ENCODE data around the gene GRM7. TPM values are rescaled to one million over a fixed set of nuclear protein-coding genes. Genes with fewer than 3 reads are reported as not detected.

Gene GRM7
- polyA plus RNA-seq, 4 donors, result 1.9 to 2.2 (median 2.2) TPM

GRCh38 chr3:7211740-7212139 is 350.8 kb downstream of the GRM7 start:
- DNase-seq (ENCODE audit: low read depth in 4 of 4, low spot score in 3 of 4), result no peak

- DNase-seq (ENCODE audit: low read depth in 4 of 4, low spot score in 3 of 4), result no peak
These were observed 354.8 kb downstream of the GRM7 start for GRCh38 chr3:7215706-7216105.

GRCh38 chr3:7226393-7226792 is 365.5 kb downstream of the GRM7 start:
- no peak for DNase-seq (ENCODE audit: low read depth in 4 of 4, low spot score in 3 of 4)

GRCh38 chr3:7238565-7239295 is 377.8 kb downstream of the GRM7 start:
- no peak for DNase-seq (ENCODE audit: low read depth in 4 of 4, low spot score in 3 of 4)

GRCh38 chr3:7241584-7242302 is 380.8 kb downstream of the GRM7 start:
- DNase-seq (ENCODE audit: low read depth in 4 of 4, low spot score in 3 of 4), result no peak

DNA sequence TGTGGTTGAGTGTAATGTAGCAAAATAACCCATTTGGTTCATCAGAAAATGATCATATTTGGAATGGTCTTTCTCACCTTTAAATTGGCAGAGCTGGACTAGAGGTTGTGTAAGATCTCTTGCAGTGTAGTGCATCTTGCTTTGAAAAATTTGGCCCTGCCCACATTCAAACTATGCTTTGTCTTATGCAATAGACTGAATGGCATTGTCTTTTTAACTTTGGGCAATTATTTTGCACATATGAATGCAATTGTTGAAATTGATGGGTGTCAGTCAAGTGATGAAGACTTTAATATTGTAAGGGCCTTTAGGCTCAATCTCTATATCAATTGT is 381.4 kb downstream of the GRM7 start:
- no peak for DNase-seq (ENCODE audit: low read depth in 4 of 4, low spot score in 3 of 4)

- DNase-seq (ENCODE audit: low read depth in 4 of 4, low spot score in 3 of 4), result no peak
These were observed 388.7 kb downstream of the GRM7 start for GRCh38 chr3:7249493-7250076.

DNA sequence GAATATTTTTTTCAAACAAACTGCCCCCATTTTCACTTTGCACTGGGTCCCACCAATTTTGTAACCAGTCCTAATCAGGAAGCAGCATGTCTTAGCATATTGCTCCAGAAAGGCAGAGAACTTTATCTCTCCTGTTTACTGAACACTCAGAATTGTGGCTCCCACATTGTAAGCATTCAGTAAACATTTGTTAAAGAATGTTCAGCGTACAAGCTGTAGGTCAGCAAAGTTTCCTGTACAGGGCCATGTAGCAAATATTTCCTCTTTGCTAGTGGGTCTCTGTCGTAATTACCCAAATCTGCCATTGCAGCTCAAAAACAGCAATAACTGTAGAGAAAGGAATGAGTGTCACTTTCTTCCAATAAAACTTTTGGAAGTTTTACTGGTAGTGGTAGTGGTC is 393.3 kb downstream of the GRM7 start:
- DNase-seq (ENCODE audit: low read depth in 4 of 4, low spot score in 3 of 4), result no peak

- no peak for DNase-seq (ENCODE audit: low read depth in 4 of 4, low spot score in 3 of 4)
These were observed 400.1 kb downstream of the GRM7 start for GRCh38 chr3:7260975-7261374.

DNA sequence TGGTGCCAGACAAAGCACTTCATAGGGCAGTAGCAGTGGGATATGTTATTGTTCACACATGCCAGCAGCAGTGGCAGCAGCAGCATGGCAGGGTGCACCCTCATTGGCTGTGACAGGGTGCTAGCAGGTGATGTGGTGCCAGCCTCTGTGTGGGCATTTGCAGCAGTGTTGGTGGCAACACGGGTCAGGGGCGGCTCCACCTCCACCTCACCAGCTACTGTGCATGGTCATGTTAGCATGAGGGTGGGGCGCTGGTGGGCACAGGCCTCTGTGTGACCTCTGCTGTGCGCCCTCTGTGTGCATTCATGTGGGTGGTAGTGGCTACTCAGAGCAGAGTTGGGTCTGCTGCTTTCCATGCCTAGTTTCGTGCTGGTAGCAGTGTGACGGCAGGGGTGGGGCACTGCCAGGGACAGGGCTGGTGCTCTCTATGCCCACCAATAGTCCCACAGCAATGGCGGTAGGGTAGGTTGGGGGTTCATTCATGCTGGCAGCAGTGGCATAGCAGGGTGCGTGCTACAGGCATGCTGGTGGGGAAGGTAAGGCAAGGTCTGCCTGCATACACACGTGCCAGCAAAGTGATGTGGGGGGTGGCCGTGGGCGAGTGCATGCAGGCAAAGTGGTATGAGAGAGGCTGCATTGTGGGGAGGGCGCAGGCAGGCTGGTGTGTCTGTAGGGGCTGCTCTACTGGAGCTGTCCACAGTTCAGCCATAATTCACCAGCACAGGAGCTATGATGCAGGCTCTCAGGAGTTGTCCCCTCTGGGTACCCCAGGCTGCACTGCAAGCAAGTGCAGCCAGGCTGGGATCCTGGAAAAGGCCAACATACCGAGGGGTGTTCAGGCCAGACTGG is 402.7 kb downstream of the GRM7 start:
- no peak for DNase-seq (ENCODE audit: low read depth in 4 of 4, low spot score in 3 of 4)

GRCh38 chr3:7264196-7264526 is 403.2 kb downstream of the GRM7 start:
- DNase-seq (ENCODE audit: low read depth in 4 of 4, low spot score in 3 of 4), result no peak

DNA sequence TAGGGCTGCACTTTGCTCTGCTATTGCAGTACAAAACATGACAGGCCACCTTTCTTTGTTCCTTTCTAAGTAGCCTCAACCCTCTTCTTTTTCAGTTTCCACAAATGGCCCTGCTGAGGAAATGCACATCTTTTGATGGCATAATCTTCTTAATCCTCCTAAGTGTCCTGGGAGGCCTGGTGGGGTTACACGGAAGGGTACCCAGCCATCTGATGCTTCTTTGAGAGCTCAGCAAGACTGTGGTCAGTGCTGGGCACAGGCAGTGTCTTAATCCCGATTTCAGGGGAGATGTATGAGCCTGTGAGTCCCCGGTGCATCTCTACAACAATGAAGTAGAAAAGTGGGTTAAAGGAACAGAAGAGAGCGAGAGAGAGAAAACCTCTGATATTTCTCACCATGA is 404.8 kb downstream of the GRM7 start:
- DNase-seq (ENCODE audit: low read depth in 4 of 4, low spot score in 3 of 4), result no peak

DNA sequence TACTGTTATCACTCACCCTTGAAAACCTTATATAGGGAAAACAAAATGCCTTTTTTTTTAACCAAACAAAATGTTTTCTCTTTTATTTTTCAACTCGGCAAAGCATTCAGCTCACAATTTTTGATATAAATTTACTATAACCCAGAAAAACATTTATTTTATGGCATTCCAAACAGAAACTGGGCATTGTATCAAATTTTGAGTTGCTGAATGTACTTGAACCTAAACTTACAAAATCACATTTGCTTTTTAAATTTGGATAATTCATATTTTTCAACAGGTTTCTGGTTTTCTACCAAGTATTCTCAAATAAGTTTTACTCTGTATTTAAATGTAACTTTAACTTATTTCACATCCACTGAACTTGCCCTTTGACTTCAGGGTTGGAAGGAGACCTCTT is 405.6 kb downstream of the GRM7 start:
- no peak for DNase-seq (ENCODE audit: low read depth in 4 of 4, low spot score in 3 of 4)

DNA sequence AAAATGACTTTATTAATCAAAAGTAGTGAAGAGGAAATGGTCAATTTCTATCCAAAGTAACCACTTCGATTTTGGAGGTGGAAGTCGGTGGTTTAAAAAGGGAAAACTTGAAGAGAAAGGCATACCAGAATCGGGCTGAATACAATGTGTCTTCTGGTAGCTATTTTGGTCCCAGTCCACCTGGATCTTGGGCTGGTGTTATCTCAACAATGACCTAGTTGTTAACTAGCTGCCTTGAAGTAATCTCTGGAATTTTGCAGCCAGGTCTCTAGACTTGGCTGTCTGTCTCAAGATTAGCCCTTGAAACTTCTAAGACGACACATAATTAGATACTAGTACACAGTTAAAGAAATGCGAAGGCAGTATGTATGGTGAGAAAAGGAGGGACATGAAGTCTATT is 409.8 kb downstream of the GRM7 start:
- no peak for DNase-seq (ENCODE audit: low read depth in 4 of 4, low spot score in 3 of 4)

DNA sequence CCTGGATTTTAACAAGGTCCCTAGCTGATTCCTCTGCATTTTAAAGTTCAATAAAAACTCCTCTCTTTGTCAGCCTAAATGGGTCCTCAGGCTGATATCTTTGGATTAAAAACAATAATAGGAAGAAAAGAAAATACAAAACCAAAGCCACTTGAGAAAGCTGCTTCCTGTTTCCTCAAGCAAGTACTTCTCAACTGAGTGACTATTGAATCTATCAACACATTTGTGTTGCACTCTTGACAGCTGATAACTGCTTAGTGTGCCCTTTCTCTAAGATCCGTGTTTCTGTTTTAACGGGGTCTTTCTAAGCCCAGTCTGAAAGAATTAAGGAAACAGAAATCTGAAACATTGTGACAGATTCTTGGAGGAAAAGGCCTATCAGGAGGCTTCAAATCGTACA is 410.7 kb downstream of the GRM7 start:
- DNase-seq (ENCODE audit: low read depth in 4 of 4, low spot score in 3 of 4), result no peak

DNA sequence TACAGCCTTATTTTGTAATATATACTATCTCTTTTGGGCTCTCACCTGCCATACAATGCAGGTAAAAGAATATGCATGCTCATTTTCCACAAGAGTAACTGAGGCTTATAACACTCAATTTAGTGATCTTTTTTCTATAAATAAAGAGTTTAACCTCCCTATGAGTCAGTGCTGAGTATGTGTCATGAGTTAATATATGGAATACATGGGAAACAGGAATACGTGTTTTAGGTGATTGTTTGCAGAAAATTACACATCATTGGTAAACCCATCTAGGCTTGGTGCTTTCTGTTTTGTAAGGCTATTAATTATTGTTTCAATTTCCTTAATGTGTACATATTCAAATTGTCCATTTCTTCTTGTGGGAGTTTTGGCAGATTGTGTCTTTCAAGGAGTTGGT is 411.3 kb downstream of the GRM7 start:
- DNase-seq (ENCODE audit: low read depth in 4 of 4, low spot score in 3 of 4), result no peak

DNA sequence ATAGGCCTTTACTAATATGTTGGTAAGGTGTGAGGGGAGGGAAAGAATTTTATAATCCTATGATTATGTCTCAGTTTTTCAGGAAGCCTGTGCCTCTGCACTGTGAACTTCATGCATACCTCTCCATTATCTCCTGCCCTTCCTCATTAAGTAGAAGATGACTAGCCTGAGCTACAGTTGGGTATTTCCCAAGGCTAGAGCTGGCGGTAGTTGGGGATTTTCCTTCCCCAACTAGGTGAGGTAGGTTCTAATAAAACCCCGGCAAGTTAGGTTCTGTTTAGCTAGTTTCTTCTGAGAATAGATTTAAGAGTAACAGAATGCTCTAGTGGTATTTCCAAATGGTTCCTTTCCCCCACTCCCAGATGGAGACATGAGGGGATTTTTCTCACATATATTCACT is 414.5 kb downstream of the GRM7 start:
- no peak for DNase-seq (ENCODE audit: low read depth in 4 of 4, low spot score in 3 of 4)

DNA sequence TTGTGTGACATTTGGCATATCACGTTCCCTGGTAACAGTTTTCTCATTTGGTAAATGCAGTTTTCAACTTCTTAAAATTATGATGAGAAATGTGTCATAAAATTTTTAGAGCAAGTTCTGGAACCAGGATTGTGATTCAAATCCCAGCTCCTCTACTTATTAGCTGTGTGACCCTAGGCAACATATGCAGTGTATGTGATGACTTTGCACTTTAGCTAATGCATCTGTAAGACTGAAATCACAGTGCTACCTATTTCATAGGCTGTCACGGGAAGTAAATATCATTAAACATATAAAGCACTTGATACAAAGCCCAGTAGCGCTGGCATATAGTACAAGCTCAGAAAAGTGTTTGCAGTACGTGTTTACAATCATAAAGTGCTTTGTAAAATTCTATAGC is 419.4 kb downstream of the GRM7 start:
- DNase-seq (ENCODE audit: low read depth in 4 of 4, low spot score in 3 of 4), result no peak

DNA sequence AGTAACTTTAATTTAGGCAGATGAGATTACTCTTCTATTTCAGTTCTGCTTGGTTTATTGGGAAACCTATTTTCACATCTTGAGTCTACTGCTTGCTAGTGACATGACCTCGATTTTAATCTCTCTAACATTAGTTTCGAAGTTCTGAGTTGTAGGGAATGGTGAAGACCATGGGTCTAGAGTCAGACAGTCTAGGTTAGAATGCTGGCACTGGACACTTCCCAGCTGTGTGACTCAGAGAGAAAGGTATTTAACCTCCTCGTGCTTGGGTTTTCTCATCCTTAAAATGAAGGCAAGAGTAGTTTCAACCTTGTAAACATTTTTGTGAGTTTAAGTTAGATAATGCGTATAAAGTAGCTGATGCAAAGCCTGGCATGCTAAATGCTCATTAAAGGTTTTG is 422.1 kb downstream of the GRM7 start:
- no peak for DNase-seq (ENCODE audit: low read depth in 4 of 4, low spot score in 3 of 4)

GRCh38 chr3:7285505-7285904 is 424.6 kb downstream of the GRM7 start:
- no peak for DNase-seq (ENCODE audit: low read depth in 4 of 4, low spot score in 3 of 4)

DNA sequence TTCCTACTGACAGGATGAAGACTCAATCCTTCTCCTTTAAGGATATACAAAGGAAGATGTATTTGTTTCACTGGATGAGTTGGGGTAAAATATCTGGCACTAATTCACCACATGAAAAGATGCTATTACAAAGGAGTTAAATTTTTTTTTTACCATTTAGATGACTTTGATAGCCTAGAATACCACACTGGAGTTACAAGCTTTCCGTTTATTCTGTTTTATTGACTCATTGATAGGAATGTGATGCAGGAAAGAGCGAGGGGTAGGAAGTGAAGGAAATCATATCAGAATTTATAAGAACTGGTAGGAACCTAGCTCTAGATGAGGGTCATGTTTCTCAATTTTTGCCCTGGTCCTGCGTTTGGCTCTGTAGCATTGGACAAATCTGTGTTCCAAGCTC is 427.2 kb downstream of the GRM7 start:
- no peak for DNase-seq (ENCODE audit: low read depth in 4 of 4, low spot score in 3 of 4)

Data from left renal pelvis (tissue), 4 donors.